Thymus (tissue), 11 donors: ENCODE data around the gene TGM2. TPM values are rescaled to one million over a fixed set of nuclear protein-coding genes. Genes with fewer than 3 reads are reported as not detected.
A peak's percentile ranks its signal among the peaks of the same experiment; 100 is the strongest.

Experiments
- DNase-seq, 9 donors: peaks; one replicate each; pipeline ENCODE4 v3.0.0-alpha.2; 2013; ENCODE audit warnings: low spot score in 9 of 9, low read depth in 6 of 9, missing footprints in 1 of 9
- H3K27ac ChIP-seq, 2 donors: one replicate each; pipeline ENCODE4 v1.5.1; 2013; ENCODE audit warnings: control low read depth in 1 of 2, low read depth in 1 of 2, low read length in 1 of 2, mild to moderate bottlenecking in 1 of 2, moderate library complexity in 1 of 2
- H3K27me3 ChIP-seq, 2 donors: one replicate each; pipeline ENCODE4 v1.5.1; 2013; ENCODE audit warnings: low read length in 1 of 2; ENCODE audit not compliant: control insufficient read depth in 2 of 2, insufficient read depth in 1 of 2
- H3K36me3 ChIP-seq, 2 donors: one replicate each; pipeline ENCODE4 v1.5.1; 2013; ENCODE audit warnings: low read length in 1 of 2, mild to moderate bottlenecking in 1 of 2, moderate library complexity in 1 of 2; ENCODE audit not compliant: control insufficient read depth in 2 of 2, insufficient read depth in 2 of 2
- H3K4me1 ChIP-seq, 2 donors: one replicate each; pipeline ENCODE4 v1.5.1; 2013; ENCODE audit warnings: low read length in 2 of 2; ENCODE audit not compliant: control insufficient read depth in 2 of 2, insufficient read depth in 2 of 2
- H3K4me3 ChIP-seq, 2 donors: one replicate each; pipeline ENCODE4 v1.5.1; 2013; ENCODE audit warnings: low read length in 2 of 2, control low read depth in 1 of 2, mild to moderate bottlenecking in 1 of 2
- H3K9me3 ChIP-seq, 2 donors: one replicate each; pipeline ENCODE4 v1.5.1; 2013; ENCODE audit warnings: low read length in 1 of 2, mild to moderate bottlenecking in 1 of 2; ENCODE audit not compliant: control insufficient read depth in 2 of 2, insufficient read depth in 1 of 2
- WGBS: extraction: QIAGEN DNeasy Blood & Tissue Kit; methylation state at CpG from one replicate; pipeline ENCODE4 v1.1.7; 2013; 5-methylcytosine and 5-hydroxymethylcytosine counted together
- polyA plus RNA-seq: library from polyadenylated mRNA; stranded (reverse); fragments of 200-250 nt; gene quantifications from one replicate; pipeline ENCODE4 v1.2.3, GENCODE V29; 2013
- total RNA-seq: library from RNA; stranded (reverse); fragments of 120-200 nt; gene quantifications from one replicate; pipeline ENCODE4 v1.2.4, GENCODE V29; 2013
- donor health status: healthy.

Gene TGM2
- total and polyA plus RNA-seq, 2 donors, result 9.3 to 47.2 TPM

GRCh38 chr20:38184101-38184500 is 19.0 kb upstream of the TGM2 start:
- DNase-seq, result peak in 2 of 9 donors; percentile 12 to 22
- Histone ChIP-seq H3K36me3 (no peaks in the 10 kb centered on the region), H3K4me1 (no peaks in the 10 kb centered on the region), H3K27ac (no peak overlapping the region), H3K9me3 (no peaks in the 10 kb centered on the region), H3K27me3 (no peaks in the 10 kb centered on the region), H3K4me3 (no peak overlapping the region)
- WGBS, result 78% methylated on average over 8 of the region's 8 CpGs

- no peaks in the 10 kb centered on the region for H3K4me1 ChIP-seq
- H3K27ac ChIP-seq, result no peak overlapping the region
- H3K27me3 ChIP-seq, result no peaks in the 10 kb centered on the region
- H3K4me3 ChIP-seq, result no peak overlapping the region
- no peaks in the 10 kb centered on the region for H3K9me3 ChIP-seq
- DNase-seq, result no peak
- H3K36me3 ChIP-seq, result no peaks in the 10 kb centered on the region
- 99% methylated on average over 3 of the region's 3 CpGs for whole genome bisulfite sequencing
These were observed 16.9 kb upstream of the TGM2 start for GRCh38 chr20:38181971-38182370.

DNA sequence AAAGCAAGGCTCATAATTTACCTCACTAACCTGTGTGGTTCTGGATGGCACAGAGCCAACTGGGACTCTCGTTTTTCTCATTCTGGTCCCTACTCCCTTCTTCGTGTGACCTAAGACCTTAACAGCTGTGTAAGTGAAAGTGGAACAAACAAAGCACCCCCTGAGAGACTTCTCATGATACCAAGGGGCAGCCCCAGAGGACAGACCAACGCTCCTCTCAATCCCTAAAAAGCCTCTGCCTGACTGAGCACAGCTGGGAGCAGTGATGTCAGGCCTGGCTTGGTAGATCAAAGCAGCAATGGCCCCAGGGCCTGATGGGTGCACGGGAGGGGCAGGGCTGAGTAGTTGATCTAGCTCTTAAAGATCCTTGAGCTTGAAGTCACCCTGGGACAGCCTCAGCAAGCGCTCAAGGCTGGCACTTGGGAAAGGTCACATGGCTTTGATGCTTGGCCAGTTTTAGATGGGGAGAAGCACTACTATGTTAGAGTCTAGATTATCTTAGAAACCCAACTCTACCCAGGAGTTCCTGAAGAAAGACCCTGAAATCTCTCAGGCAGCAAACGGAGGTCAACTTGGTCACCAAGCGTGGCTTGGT is 16.2 kb upstream of the TGM2 start:
- H3K4me1 ChIP-seq, result no peaks in the 10 kb centered on the region
- no peak for DNase-seq
- WGBS, result 91% methylated on average over 7 of the region's 7 CpGs
- no peaks in the 10 kb centered on the region for H3K36me3 ChIP-seq
- no peak overlapping the region for H3K27ac ChIP-seq
- no peaks in the 10 kb centered on the region for H3K9me3 ChIP-seq
- H3K4me3 ChIP-seq, result no peak overlapping the region
- H3K27me3 ChIP-seq, result no peaks in the 10 kb centered on the region

DNA sequence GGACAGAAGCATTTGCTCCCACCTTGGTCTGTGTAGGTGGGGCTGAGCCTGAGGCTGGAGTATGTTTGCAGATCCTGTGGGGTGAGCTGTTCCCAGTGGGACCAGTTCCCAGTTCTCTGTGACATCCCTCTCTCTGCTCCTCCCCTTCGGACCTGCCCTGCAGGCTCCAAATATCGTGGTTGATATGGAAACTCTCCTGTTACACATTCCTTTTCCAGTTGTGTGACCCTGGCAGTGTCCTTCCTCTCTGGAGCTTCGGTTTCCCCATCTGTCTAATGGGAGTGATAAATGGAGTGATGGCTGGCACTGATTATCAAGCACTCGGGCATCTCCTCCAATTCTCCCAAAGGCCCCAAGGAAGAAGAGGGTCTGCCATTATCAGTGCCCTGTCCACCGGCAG is 15.7 kb upstream of the TGM2 start:
- Histone ChIP-seq H3K9me3 (no peaks in the 10 kb centered on the region), H3K27me3 (no peaks in the 10 kb centered on the region), H3K27ac (no peak overlapping the region), H3K4me1 (no peaks in the 10 kb centered on the region), H3K4me3 (no peak overlapping the region), H3K36me3 (no peaks in the 10 kb centered on the region)
- no peak for DNase-seq
- WGBS, result 72% methylated on average over 5 of the region's 5 CpGs

DNA sequence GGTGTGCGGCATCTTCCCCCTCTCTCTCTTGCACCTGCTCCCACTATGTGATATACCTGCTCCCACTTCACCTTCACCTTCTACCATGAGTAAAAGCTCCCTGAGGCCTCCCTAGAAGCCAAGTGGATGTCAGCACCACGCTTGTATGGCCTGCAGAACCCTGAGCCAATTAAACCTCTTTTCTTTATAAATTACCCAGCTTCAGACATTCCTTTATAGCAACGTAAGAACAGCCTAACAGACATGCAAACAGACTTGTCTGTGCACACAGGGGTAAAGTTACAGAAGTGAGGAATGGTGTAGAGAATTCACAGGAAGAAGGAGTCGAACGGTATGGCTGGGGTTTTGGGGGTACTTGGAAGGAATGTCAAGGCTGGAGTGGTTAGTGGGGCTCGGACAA is 14.8 kb upstream of the TGM2 start:
- Histone ChIP-seq H3K4me3 (no peak overlapping the region), H3K27me3 (no peaks in the 10 kb centered on the region), H3K9me3 (no peaks in the 10 kb centered on the region), H3K27ac (no peak overlapping the region), H3K4me1 (no peaks in the 10 kb centered on the region), H3K36me3 (no peaks in the 10 kb centered on the region)
- no peak for DNase-seq
- 72% methylated on average over 6 of the region's 6 CpGs for WGBS

DNA sequence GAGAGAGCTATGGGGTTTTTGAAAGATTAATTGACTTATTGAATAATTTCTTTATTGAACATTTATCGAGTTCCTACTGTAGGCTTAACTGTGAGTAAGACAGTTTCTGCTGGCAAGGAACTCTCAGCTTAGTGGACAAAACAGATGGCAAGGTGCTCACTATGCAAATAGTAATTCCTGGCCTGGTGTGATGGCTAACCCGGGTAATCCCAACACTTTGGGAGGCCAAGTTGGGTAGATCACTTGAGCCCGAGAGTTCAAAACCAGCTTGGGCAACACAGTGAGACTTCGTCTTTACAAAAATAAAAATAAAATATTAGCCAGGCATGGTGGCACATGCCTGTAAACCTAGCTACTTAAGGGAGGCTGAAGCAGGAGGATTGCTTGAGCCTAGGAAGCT is 13.5 kb upstream of the TGM2 start:
- Histone ChIP-seq H3K27me3 (peaks cover 0 to 2% of the 10 kb centered on the region in 2 donors), H3K36me3 (no peaks in the 10 kb centered on the region), H3K4me3 (no peak overlapping the region), H3K9me3 (no peaks in the 10 kb centered on the region), H3K4me1 (no peaks in the 10 kb centered on the region), H3K27ac (no peak overlapping the region)
- WGBS, result 96% methylated on average over 4 of the region's 4 CpGs
- no peak for DNase-seq

- H3K4me3 ChIP-seq, result no peak overlapping the region
- no peaks in the 10 kb centered on the region for H3K36me3 ChIP-seq
- H3K27me3 ChIP-seq, result peaks cover 0 to 2% of the 10 kb centered on the region in 2 donors
- no peak for DNase-seq
- no peak overlapping the region for H3K27ac ChIP-seq
- H3K9me3 ChIP-seq, result no peaks in the 10 kb centered on the region
- H3K4me1 ChIP-seq, result no peaks in the 10 kb centered on the region
- 85% methylated on average over 8 of the region's 8 CpGs for WGBS
These were observed 13.0 kb upstream of the TGM2 start for GRCh38 chr20:38178065-38178491.

DNA sequence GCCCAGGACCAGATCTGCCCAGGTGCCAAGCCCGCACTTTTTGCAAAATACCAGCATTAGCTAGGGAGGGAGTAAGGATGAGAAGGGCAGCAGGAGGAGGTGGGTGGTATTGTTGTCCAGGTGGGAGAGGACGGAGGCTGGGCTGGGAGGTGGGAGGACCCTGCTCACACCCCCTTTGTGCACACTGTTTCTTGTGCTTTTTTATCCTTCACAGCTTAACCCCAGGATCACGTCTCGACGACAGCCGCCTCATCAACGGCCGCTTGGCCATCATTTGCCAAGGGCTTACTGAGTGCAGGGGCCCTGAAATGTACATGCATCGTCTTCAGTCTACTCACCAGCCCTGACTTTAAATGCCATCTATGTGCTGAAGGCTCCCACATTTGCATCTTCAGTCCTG is 12.1 kb upstream of the TGM2 start:
- 96% methylated on average over 9 of the region's 9 CpGs for WGBS
- no peak for DNase-seq
- H3K27me3 ChIP-seq, result peaks cover 0 to 2% of the 10 kb centered on the region in 2 donors
- no peaks in the 10 kb centered on the region for H3K4me1 ChIP-seq
- no peaks in the 10 kb centered on the region for H3K9me3 ChIP-seq
- no peak overlapping the region for H3K27ac ChIP-seq
- no peaks in the 10 kb centered on the region for H3K36me3 ChIP-seq
- no peak overlapping the region for H3K4me3 ChIP-seq

GRCh38 chr20:38175304-38176180 is 10.5 kb upstream of the TGM2 start:
- Histone ChIP-seq H3K27ac (no peak overlapping the region), H3K36me3 (no peaks in the 10 kb centered on the region), H3K27me3 (peaks cover 0 to 2% of the 10 kb centered on the region in 2 donors), H3K4me1 (no peaks in the 10 kb centered on the region), H3K9me3 (no peaks in the 10 kb centered on the region), H3K4me3 (no peak overlapping the region)
- 76% methylated on average over 16 of the region's 16 CpGs for WGBS
- no peak for DNase-seq
